ES-I3 (cell line): ENCODE data around the gene KSR1.
"Not testable (repeated sequence)": the region's sequence is repeated elsewhere in the genome, so short reads cannot be mapped to it uniquely, and the experiment has no call there.

Experiments used
- H3K36me3 ChIP-seq: 2 replicates; pipeline ENCODE4 v1.6.1; 2013; ENCODE audit warnings: mild to moderate bottlenecking, low read length, control low read depth, moderate library complexity; ENCODE audit not compliant: insufficient read depth
- H3K4me1 ChIP-seq: 2 replicates; pipeline ENCODE4 v1.6.1; 2013; ENCODE audit warnings: mild to moderate bottlenecking, control low read depth, low read length; ENCODE audit not compliant: insufficient read depth
- H3K9ac ChIP-seq: 2 replicates; pipeline ENCODE4 v1.6.1; 2013; ENCODE audit warnings: low read depth, mild to moderate bottlenecking, low read length, moderate library complexity
- H3K9me3 ChIP-seq: 2 replicates; pipeline ENCODE4 v1.6.1; 2013; ENCODE audit warnings: mild to moderate bottlenecking, low read length, moderate library complexity; ENCODE audit not compliant: control insufficient read depth, insufficient read depth

The KSR1 gene

GRCh38 chr17:27421111-27421510 is 35.1 kb upstream of the KSR1 start:
- H3K4me1 ChIP-seq = no peaks in the 10 kb centered on the region
- no peak overlapping the region for H3K9ac ChIP-seq
- H3K9me3 ChIP-seq = no peaks in the 10 kb centered on the region
- H3K36me3 ChIP-seq = no peaks in the 10 kb centered on the region

- H3K36me3 ChIP-seq, H3K4me1 ChIP-seq, H3K9ac ChIP-seq, H3K9me3 ChIP-seq: not testable (repeated sequence)
These were observed 34.6 kb upstream of the KSR1 start for GRCh38 chr17:27421626-27422025.

DNA sequence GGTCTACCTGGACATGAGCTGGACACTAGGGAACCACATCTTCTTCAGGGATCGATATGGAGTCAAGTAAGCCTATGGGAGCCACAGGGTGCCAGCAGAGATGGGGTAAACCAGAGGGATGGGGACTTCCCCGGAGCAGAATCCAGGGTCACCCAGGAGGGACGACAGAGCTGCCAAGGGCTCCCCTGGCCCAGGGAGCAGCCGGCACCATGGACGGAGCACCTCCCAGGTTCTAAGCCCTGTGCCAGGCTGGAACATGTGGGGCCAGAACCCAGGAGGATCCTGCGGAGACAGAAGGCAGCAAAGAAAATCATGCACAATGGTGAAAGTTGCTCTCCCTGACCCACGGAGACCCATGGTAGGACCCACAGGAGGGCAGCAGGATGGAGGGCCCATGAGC is 33.6 kb upstream of the KSR1 start:
- H3K9ac ChIP-seq = no peak overlapping the region

GRCh38 chr17:27423651-27424050 is 32.6 kb upstream of the KSR1 start:
- no peak overlapping the region for H3K9ac ChIP-seq
- no peaks in the 10 kb centered on the region for H3K36me3 ChIP-seq

More for the DNA sequence above, 33.6 kb upstream of the KSR1 start:
- H3K9me3 ChIP-seq = no peaks in the 10 kb centered on the region
- no peaks in the 10 kb centered on the region for H3K36me3 ChIP-seq
- H3K4me1 ChIP-seq = no peaks in the 10 kb centered on the region

DNA sequence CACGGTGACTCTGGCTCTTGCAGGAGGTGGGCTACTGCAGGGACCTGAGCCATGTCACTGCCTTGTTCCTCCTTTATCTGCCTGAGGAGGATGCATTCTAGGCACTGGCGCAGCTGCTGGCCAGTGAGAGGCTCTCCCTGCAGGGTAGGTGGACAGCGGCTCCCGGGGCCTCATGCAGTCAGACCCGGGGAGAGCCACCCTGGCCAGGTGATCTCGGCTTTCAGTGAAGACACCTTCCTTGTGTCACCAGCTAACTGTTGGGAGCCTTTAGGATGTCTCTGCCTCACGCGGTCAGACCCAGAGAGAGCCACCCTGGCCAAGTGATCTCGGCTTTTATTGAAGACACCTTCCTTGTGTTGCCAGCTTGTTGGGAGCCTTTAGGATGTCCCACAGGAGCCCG is 31.7 kb upstream of the KSR1 start:
- H3K4me1 ChIP-seq = no peaks in the 10 kb centered on the region
- H3K9me3 ChIP-seq = no peaks in the 10 kb centered on the region
- H3K9ac ChIP-seq = no peak overlapping the region
- H3K36me3 ChIP-seq = no peaks in the 10 kb centered on the region

More at GRCh38 chr17:27423651-27424050, 32.6 kb upstream of the KSR1 start:
- no peaks in the 10 kb centered on the region for H3K9me3 ChIP-seq
- no peaks in the 10 kb centered on the region for H3K4me1 ChIP-seq

GRCh38 chr17:27424941-27425340 is 31.3 kb upstream of the KSR1 start:
- H3K4me1 ChIP-seq = no peaks in the 10 kb centered on the region
- H3K9me3 ChIP-seq = no peaks in the 10 kb centered on the region
- no peaks in the 10 kb centered on the region for H3K36me3 ChIP-seq
- no peak overlapping the region for H3K9ac ChIP-seq

GRCh38 chr17:27425571-27425970 is 30.7 kb upstream of the KSR1 start:
- H3K9ac ChIP-seq, H3K36me3 ChIP-seq, H3K9me3 ChIP-seq, H3K4me1 ChIP-seq: not testable (repeated sequence)

- Histone ChIP-seq H3K9me3 (no peaks in the 10 kb centered on the region), H3K36me3 (no peaks in the 10 kb centered on the region), H3K9ac (no peak overlapping the region), H3K4me1 (no peaks in the 10 kb centered on the region)
These were observed 30.3 kb upstream of the KSR1 start for GRCh38 chr17:27425991-27426390.

GRCh38 chr17:27426471-27426870 is 29.8 kb upstream of the KSR1 start:
- not testable (repeated sequence) for H3K9ac ChIP-seq, H3K4me1 ChIP-seq, H3K36me3 ChIP-seq, H3K9me3 ChIP-seq

DNA sequence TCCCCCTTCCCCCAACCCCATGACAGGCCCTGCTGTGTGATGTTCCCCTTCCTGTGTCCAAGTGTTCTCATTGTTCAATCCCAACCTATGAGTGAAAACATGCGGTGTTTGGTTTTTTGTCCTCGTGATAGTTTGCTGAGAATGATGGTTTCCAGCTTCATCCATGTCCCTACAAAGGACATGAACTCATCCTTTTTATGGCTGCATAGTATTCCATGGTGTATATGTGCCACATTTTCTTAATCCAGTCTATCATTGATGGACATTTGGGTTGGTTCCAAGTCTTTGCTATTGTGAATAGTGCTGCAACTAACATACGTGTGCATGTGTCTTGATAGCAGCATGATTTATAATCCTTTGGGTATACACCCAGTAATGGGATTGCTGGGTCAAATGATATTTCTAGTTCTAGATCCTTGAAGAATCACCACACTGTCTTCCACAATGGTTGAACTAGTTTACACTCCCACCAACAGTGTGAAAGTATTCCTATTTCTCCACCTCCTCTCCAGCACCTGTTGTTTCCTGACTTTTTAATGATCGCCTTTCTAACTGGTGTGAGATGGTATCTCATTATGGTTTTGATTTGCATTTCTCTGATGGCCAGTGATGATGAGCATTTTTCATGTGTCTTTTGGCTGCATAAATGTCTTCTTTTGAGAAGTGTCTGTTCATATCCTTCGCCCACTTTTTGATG is 28.9 kb upstream of the KSR1 start:
- not testable (repeated sequence) for H3K4me1 ChIP-seq, H3K9ac ChIP-seq, H3K36me3 ChIP-seq, H3K9me3 ChIP-seq

DNA sequence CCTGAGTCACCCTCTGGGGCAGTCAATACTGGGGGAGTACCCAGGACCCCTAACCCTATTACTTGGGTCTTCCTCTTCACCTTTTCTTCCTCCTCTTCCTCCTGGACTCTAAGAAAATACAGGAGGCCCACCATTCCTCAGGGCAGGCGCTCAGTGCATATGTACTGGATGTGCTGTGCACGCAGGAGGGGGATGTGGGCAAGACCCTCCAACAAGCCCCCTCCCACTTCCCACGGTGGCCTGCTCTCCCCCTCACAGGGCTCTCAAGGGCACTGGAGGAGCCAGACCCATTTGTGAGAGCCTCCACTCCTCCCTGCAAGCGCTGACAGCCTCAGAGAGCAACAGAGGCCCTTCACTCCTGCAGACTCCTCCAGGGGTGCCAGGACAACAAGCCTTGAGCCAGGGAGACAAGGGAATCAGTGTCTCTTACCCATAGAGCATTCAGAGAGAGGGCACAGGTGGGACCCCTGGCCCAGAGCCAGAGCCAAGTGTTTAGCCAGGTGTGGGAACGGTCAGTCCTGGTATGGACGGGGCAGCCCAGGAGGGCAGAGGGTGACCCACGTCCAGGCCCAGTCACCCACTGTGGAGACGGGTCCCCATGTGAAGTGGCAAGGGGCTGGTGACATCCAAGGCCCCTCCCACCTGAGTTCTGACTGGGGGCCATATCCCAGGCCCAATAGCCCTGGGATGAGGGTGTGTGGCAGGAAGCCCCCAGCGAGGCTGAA is 27.3 kb upstream of the KSR1 start:
- Histone ChIP-seq H3K9ac (no peak overlapping the region), H3K36me3 (no peaks in the 10 kb centered on the region), H3K4me1 (no peaks in the 10 kb centered on the region), H3K9me3 (no peaks in the 10 kb centered on the region)

GRCh38 chr17:27429666-27430382 is 26.4 kb upstream of the KSR1 start:
- Histone ChIP-seq H3K9me3 (no peaks in the 10 kb centered on the region), H3K36me3 (no peaks in the 10 kb centered on the region), H3K9ac (no peak overlapping the region), H3K4me1 (no peaks in the 10 kb centered on the region)

GRCh38 chr17:27430383-27430840 is 25.8 kb upstream of the KSR1 start:
- Histone ChIP-seq H3K36me3 (no peaks in the 10 kb centered on the region), H3K9ac (no peak overlapping the region), H3K4me1 (no peaks in the 10 kb centered on the region), H3K9me3 (no peaks in the 10 kb centered on the region)

DNA sequence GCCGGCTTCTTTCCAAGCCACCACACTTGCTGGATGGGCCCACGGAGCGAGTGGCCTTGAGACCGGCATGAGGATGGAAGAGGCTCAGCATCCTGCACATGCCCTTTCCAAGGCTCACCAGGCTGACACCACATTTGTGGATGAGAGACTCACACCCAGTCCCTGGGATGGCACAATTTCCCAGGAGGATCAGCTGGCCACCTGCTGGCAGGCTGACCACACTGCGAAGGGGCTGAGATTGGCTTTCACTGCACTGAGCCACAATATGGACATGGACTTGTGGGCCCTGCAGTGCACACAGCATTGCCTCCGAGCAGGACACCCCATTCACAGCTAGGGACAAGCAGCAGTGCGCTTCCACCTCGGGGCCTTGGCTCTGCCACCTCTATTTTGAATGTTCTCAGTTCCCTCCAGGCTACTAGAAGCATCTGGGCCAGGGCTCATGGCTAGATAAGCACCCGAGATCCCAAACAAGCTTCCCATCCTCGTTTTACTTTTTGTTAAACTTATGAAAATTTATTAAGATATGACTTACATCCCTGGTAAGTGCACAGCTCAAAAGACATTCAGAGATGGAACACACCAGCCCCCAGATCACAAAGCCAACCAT is 25.3 kb upstream of the KSR1 start:
- no peak overlapping the region for H3K9ac ChIP-seq
- H3K4me1 ChIP-seq = no peaks in the 10 kb centered on the region
- H3K36me3 ChIP-seq = no peaks in the 10 kb centered on the region
- no peaks in the 10 kb centered on the region for H3K9me3 ChIP-seq
